Measurements from ENCODE around the gene IRS2.
"Not testable (repeated sequence)": the region's sequence is repeated elsewhere in the genome, so short reads cannot be mapped to it uniquely, and the experiment has no call there.

The IRS2 gene

GRCh38 chr13:109737046-109737573 lies 49.3 kb downstream of the IRS2 start:
- H3K27ac ChIP-seq (ENCODE audit: low read depth, low read length) = no peak overlapping the region
- H3K79me2 ChIP-seq (ENCODE audit: insufficient read depth, low read length) = no peaks in the 10 kb centered on the region

GRCh38 chr13:109735436-109735966 lies 50.9 kb downstream of the IRS2 start:
- no peak overlapping the region for H3K27ac ChIP-seq (ENCODE audit: low read depth, low read length)
- H3K36me3 ChIP-seq (ENCODE audit: low read length) = no peaks in the 10 kb centered on the region
- no peak for TF ChIP-seq EZH2phosphoT487 (conservative IDR thresholded peaks at IDR 0.05; ENCODE audit: low read length)
- no peak overlapping the region for H2AFZ ChIP-seq (ENCODE audit: low read depth, low read length, severe bottlenecking)
- no peaks in the 10 kb centered on the region for H3K27me3 ChIP-seq (ENCODE audit: low read length)
- H3K79me2 ChIP-seq (ENCODE audit: insufficient read depth, low read length) = no peaks in the 10 kb centered on the region
- H3F3A ChIP-seq (ENCODE audit: insufficient read depth) = no peaks in the 10 kb centered on the region
- H3K4me2 ChIP-seq (ENCODE audit: low read depth, low read length, poor library complexity, severe bottlenecking) = no peak overlapping the region
- H3K9me3 ChIP-seq (ENCODE audit: insufficient read depth, low read length) = no peaks in the 10 kb centered on the region
- H4K20me1 ChIP-seq (ENCODE audit: low read depth, low read length) = no peaks in the 10 kb centered on the region
- no peaks in the 10 kb centered on the region for H3K9me2 ChIP-seq (replicated peaks; ENCODE audit: insufficient read depth, low read length)
- no peak overlapping the region for H3K4me3 ChIP-seq (ENCODE audit: insufficient read depth, low read length, poor library complexity, severe bottlenecking)
- H3K9ac ChIP-seq (ENCODE audit: low read length) = no peak overlapping the region

More at GRCh38 chr13:109737046-109737573, 49.3 kb downstream of the IRS2 start:
- H3K9ac ChIP-seq (ENCODE audit: low read length) = no peak overlapping the region
- no peaks in the 10 kb centered on the region for H4K20me1 ChIP-seq (ENCODE audit: low read depth, low read length)
- no peaks in the 10 kb centered on the region for H3K27me3 ChIP-seq (ENCODE audit: low read length)
- no peak overlapping the region for H2AFZ ChIP-seq (ENCODE audit: low read depth, low read length, severe bottlenecking)
- H3K9me3 ChIP-seq (ENCODE audit: insufficient read depth, low read length) = no peaks in the 10 kb centered on the region
- H3K36me3 ChIP-seq (ENCODE audit: low read length) = no peaks in the 10 kb centered on the region
- no peak overlapping the region for H3K4me2 ChIP-seq (ENCODE audit: low read depth, low read length, poor library complexity, severe bottlenecking)
- H3K9me2 ChIP-seq (replicated peaks; ENCODE audit: insufficient read depth, low read length) = no peaks in the 10 kb centered on the region
- TF ChIP-seq, protein P1, sequence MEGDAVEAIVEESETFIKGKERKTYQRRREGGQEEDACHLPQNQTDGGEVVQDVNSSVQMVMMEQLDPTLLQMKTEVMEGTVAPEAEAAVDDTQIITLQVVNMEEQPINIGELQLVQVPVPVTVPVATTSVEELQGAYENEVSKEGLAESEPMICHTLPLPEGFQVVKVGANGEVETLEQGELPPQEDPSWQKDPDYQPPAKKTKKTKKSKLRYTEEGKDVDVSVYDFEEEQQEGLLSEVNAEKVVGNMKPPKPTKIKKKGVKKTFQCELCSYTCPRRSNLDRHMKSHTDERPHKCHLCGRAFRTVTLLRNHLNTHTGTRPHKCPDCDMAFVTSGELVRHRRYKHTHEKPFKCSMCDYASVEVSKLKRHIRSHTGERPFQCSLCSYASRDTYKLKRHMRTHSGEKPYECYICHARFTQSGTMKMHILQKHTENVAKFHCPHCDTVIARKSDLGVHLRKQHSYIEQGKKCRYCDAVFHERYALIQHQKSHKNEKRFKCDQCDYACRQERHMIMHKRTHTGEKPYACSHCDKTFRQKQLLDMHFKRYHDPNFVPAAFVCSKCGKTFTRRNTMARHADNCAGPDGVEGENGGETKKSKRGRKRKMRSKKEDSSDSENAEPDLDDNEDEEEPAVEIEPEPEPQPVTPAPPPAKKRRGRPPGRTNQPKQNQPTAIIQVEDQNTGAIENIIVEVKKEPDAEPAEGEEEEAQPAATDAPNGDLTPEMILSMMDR (IDR thresholded peaks at IDR 0.05; ENCODE audit: insufficient read depth, low read length, poor library complexity, severe bottlenecking) = no peak
- TF ChIP-seq EZH2phosphoT487 (conservative IDR thresholded peaks at IDR 0.05; ENCODE audit: low read length) = no peak
- no peak overlapping the region for H3K4me3 ChIP-seq (ENCODE audit: insufficient read depth, low read length, poor library complexity, severe bottlenecking)
- no peaks in the 10 kb centered on the region for H3F3A ChIP-seq (ENCODE audit: insufficient read depth)

DNA sequence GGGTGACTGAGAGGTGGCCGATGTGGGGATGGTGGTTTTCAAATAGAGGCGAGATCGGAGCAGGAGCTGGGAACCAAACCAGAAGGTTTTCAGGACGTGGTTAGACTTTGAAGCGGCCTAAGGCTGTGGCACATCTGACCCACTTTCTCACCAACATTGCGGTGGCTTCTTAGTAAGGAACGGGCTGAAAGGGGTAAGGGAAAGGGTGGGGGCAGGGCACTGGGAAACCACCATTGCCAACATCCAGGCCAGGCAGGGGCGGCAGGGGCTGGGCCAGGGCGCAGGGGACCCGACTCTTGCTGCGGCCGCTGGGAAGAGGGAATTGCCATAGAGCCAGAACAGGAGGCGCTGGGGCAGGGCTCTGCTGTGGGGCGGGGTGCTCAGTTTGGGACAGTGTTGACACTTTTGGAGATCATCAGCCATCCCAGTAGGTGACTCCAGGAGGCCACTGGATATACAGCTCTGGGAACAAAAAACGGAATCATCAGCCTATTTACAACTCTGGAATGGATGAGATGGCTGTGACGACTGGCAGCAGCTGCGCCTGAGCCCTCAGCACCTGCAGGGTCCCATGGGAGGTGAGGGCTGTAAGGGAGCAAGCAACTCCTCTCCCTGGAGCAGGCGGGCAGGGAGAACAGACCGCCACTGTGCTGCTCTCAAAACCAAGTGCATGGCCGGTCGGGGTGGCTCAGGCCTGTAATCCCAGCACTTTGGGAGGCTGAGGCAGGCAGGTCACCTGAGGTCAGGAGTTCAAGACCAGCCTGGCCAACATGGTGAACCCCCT lies 52.2 kb downstream of the IRS2 start:
- Histone ChIP-seq H3K4me3 (ENCODE audit: insufficient read depth, low read length, poor library complexity, severe bottlenecking) (no peak overlapping the region), H3F3A (ENCODE audit: insufficient read depth) (no peaks in the 10 kb centered on the region), H3K9me3 (ENCODE audit: insufficient read depth, low read length) (no peaks in the 10 kb centered on the region), H3K4me2 (ENCODE audit: low read depth, low read length, poor library complexity, severe bottlenecking) (no peak overlapping the region), H3K9ac (ENCODE audit: low read length) (no peak overlapping the region), H3K27me3 (ENCODE audit: low read length) (no peaks in the 10 kb centered on the region), H4K20me1 (ENCODE audit: low read depth, low read length) (no peaks in the 10 kb centered on the region), H3K9me2 (replicated peaks; ENCODE audit: insufficient read depth, low read length) (no peaks in the 10 kb centered on the region), H2AFZ (ENCODE audit: low read depth, low read length, severe bottlenecking) (no peak overlapping the region), H3K27ac (ENCODE audit: low read depth, low read length) (no peak overlapping the region), H3K36me3 (ENCODE audit: low read length) (no peaks in the 10 kb centered on the region), H3K79me2 (ENCODE audit: insufficient read depth, low read length) (no peaks in the 10 kb centered on the region)
- TF ChIP-seq, protein P1 (IDR thresholded peaks at IDR 0.05; ENCODE audit: insufficient read depth, low read length, poor library complexity, severe bottlenecking) = no peak
- TF ChIP-seq EZH2phosphoT487 (conservative IDR thresholded peaks at IDR 0.05; ENCODE audit: low read length) = no peak

GRCh38 chr13:109733550-109733949 lies 52.8 kb downstream of the IRS2 start:
- H3K9ac ChIP-seq (ENCODE audit: low read length) = no peak overlapping the region
- no peak overlapping the region for H3K27ac ChIP-seq (ENCODE audit: low read depth, low read length)
- no peaks in the 10 kb centered on the region for H4K20me1 ChIP-seq (ENCODE audit: low read depth, low read length)
- no peak overlapping the region for H2AFZ ChIP-seq (ENCODE audit: low read depth, low read length, severe bottlenecking)
- TF ChIP-seq EZH2phosphoT487 (conservative IDR thresholded peaks at IDR 0.05; ENCODE audit: low read length) = no peak
- TF ChIP-seq, protein P1 (IDR thresholded peaks at IDR 0.05; ENCODE audit: insufficient read depth, low read length, poor library complexity, severe bottlenecking) = no peak
- no peaks in the 10 kb centered on the region for H3K9me2 ChIP-seq (replicated peaks; ENCODE audit: insufficient read depth, low read length)
- no peaks in the 10 kb centered on the region for H3K27me3 ChIP-seq (ENCODE audit: low read length)
- H3K79me2 ChIP-seq (ENCODE audit: insufficient read depth, low read length) = no peaks in the 10 kb centered on the region
- no peak overlapping the region for H3K4me2 ChIP-seq (ENCODE audit: low read depth, low read length, poor library complexity, severe bottlenecking)
- no peak overlapping the region for H3K4me3 ChIP-seq (ENCODE audit: insufficient read depth, low read length, poor library complexity, severe bottlenecking)
- H3F3A ChIP-seq (ENCODE audit: insufficient read depth) = no peaks in the 10 kb centered on the region
- H3K36me3 ChIP-seq (ENCODE audit: low read length) = no peaks in the 10 kb centered on the region
- H3K9me3 ChIP-seq (ENCODE audit: insufficient read depth, low read length) = no peaks in the 10 kb centered on the region

GRCh38 chr13:109732470-109733170 lies 53.8 kb downstream of the IRS2 start:
- not testable (repeated sequence) for H3K9ac ChIP-seq (ENCODE audit: low read length); H2AFZ ChIP-seq (ENCODE audit: low read depth, low read length, severe bottlenecking); H3K9me2 ChIP-seq (replicated peaks; ENCODE audit: insufficient read depth, low read length); H3K4me3 ChIP-seq (ENCODE audit: insufficient read depth, low read length, poor library complexity, severe bottlenecking); H3K27ac ChIP-seq (ENCODE audit: low read depth, low read length); H3F3A ChIP-seq (ENCODE audit: insufficient read depth); H3K36me3 ChIP-seq (ENCODE audit: low read length); H3K9me3 ChIP-seq (ENCODE audit: insufficient read depth, low read length); H3K79me2 ChIP-seq (ENCODE audit: insufficient read depth, low read length); H3K4me2 ChIP-seq (ENCODE audit: low read depth, low read length, poor library complexity, severe bottlenecking); H3K27me3 ChIP-seq (ENCODE audit: low read length); H4K20me1 ChIP-seq (ENCODE audit: low read depth, low read length)
